GM18520 (cell line): ENCODE results near the gene DOCK1.

Experiments used
- ATAC-seq: cut with Tn5 transposase; IDR thresholded peaks from one replicate; pipeline ENCODE4 v1.9.1; 2021; ENCODE audit not compliant: unreplicated experiment

The DOCK1 gene

GRCh38 chr10:127129104-127129503, 223.9 kb downstream of the DOCK1 start:
- ATAC-seq: no peak

DNA sequence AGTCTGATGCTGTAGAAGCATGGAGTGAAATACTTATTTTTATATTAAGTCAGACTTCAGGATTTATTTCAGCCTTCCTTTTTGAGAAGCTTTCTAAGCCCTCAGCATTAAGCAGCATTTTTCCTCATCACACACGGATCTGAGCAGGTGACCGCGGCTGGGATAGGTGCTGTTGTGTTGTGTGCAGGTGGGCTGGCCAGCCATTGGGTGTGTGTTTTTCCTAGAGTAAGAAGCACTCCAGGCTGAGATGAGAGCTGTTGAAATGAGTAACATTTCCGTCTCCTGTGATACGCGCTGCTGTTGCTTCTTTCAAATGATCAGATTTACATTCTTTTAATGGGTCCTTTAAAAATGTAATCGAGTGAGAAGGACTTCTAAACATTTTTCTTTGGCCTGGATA, 227.2 kb downstream of the DOCK1 start:
- no peak for ATAC-seq

DNA sequence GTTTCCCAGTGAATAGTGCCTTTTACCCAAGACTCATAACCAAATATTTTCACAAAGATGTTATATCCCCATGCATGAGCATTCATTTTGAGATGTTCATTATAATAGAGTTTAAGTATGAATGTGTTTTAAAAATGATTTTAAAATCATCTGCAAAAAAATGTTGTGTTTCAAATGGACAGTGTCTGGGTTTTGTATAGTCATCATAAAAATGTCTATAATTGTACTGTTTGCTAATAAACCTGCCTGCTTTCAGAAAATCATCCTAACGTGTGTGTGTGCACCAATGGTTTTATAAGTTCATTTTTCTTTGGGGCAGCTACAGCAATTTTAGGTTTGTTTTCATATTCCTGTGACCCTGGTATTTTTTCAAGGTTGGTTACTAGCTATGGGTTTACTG, 228.0 kb downstream of the DOCK1 start:
- no peak for ATAC-seq

DNA sequence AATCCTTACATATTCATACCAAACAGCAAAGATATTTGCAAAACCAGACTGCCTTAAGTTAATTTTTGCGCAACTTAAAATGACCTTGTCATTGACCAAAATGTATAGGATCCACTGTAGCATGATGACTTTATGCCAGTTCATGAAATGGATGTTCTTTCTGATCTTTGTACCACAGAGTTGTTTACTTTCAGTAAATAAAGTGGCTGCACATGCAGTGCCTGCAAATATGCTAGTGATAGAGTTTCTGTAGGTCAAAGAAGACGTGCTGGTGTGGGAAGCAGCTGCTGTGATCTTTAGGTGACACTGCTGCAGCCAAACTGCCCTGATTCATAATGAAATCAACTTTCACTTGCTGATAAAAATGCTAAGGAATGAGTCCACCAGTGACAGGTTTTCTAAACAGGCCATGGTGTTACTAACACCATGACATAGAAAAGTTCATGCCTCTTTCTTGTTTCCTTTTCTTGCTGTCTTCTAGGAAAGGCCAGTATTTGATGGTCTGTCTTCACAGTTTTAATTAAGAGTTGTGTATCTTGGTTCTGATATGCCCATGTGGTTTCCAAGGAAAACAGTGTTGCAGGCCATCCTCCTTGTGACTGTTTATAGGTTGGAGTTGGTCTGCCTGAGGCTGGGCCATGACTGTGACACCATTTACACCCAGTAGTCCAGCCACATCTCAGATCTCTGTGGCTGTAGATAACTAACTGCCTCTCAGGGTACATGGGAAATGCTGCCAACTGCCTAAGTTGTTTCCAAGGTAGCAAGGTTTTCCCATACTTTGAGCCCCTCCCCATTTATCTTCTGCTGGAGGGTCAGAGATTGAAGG, 228.7 kb downstream of the DOCK1 start:
- no peak for ATAC-seq

- ATAC-seq: no peak
Observed at GRCh38 chr10:127135844-127136577, 230.8 kb downstream of the DOCK1 start.

GRCh38 chr10:127137391-127137790, 232.2 kb downstream of the DOCK1 start:
- no peak for ATAC-seq

DNA sequence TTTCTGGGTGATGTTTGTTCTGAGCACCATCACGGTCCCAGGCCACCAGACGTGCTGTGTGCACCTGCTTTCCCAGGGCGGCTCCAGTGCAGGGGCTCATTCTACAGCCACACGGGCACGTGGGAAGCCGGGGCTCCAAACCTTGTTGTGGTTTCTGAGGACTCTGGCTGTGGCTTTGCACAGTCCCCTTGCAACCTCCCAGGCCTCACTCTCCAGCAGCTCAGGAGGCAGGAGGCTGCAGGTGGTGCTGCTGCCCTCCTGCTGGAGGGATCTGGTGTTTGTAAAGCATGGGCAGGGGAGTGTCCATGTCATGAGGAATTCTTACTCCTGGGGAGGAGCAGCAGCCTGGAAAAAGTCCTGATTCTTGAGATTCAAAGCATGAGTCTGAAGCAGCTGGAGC, 236.9 kb downstream of the DOCK1 start:
- no peak for ATAC-seq

DNA sequence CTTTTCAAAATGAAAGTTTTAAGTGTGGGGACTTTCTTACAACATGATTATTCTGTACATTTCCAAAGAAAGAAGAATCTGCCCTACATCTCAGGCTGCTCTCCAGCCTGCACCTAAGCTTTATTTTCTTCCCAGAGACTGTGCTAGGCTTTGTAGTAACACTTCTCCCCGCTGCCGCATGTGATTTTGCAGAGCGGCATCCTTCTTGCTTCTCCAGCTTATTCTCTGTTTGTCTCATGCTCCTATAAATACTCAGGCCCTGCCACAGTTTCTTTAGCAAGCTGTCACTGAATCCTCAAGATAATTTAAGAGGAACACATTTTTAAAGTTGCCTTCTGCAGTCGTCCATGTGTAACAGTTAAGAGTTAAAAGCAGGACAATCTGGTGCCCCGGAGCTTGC, 237.6 kb downstream of the DOCK1 start:
- ATAC-seq: no peak

GRCh38 chr10:127145173-127145572, 239.9 kb downstream of the DOCK1 start:
- ATAC-seq: no peak

- no peak for ATAC-seq
Observed at GRCh38 chr10:127146661-127147060, 241.4 kb downstream of the DOCK1 start.

- no peak for ATAC-seq
Observed at GRCh38 chr10:127148066-127148932, 243.1 kb downstream of the DOCK1 start.

DNA sequence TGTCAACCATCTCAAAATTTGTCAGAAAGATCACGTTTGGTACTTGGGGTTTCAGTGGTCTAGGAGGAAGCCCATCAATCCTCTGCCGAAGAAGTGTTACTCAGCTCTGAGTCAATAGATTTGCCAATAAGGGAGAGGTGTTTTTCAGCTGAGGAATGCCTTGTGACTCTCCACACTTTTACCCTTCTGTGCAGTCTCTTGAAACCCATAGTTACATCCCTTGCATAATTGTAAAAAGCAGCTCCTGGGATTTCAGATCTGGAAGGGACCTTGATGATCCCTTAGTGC, 243.6 kb downstream of the DOCK1 start:
- no peak for ATAC-seq

- ATAC-seq: no peak
Observed at GRCh38 chr10:127149501-127150081, 244.4 kb downstream of the DOCK1 start.

DNA sequence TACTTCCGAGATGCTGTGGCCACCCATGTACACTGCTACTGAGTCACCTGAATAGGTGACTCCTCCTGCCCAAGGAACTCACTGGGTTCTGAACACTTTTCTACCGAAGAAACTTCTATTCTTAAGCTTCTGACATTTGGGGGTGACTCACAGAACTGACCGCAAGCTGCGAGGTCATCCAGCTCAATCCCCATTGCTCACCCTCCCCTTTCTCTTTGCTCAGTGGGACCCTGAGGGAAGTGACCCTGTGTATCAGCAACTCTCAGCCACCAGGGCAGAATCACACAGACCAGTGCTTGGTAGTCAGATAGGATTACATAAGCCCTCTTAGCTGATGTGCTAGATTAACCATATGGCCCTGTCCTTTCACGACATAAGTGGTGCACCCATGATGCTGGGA, 244.9 kb downstream of the DOCK1 start:
- no peak for ATAC-seq

DNA sequence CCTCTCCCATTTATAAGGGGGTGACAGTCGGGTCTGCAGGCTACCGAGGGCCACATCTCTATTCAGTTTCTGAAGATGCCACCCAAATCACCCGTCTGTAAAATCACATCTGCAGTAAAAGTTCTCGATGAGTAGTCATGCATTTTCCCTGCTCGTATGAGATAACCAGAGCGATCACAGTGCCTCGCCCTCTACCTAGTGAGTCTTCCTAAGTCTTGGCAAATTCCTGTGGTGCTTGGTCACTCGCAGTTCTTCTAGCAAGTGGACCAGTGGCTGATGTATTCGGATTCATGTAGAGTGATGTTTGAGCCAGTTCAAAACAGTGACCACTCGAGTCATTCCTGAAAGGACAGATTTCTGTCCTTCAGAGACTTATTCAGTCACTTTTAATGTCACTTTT, 246.3 kb downstream of the DOCK1 start:
- no peak for ATAC-seq

GRCh38 chr10:127151981-127152699, 246.9 kb downstream of the DOCK1 start:
- no peak for ATAC-seq

GRCh38 chr10:127153181-127153580, 248.0 kb downstream of the DOCK1 start:
- ATAC-seq: no peak

- no peak for ATAC-seq
Observed at GRCh38 chr10:127154831-127155620, 249.8 kb downstream of the DOCK1 start.

GRCh38 chr10:127157089-127157488, 251.9 kb downstream of the DOCK1 start:
- no peak for ATAC-seq
